Measurements from ENCODE around the gene IPCEF1.
"Not testable (repeated sequence)": the region's sequence is repeated elsewhere in the genome, so short reads cannot be mapped to it uniquely, and the experiment has no call there.

The IPCEF1 gene

DNA sequence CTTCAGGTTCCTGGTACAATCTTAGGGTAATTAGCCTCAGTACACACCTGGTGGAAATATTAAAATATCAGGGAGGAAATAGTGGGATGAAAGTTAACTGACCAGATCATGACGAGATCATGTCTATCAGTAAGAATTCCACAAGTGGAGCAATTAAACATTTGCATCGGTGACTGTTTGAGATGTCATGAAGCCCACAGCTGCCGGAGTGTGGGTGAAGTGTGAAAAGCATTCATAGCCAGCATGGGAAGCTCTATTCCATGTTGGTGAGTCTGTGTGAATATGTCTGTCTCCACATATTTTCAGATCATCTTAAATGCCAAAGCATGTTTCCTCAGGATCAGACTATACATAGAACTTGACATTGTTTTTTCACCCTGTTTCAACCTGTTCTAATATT lies 142.8 kb downstream of the IPCEF1 start:
- DNase-seq, result no peak

DNA sequence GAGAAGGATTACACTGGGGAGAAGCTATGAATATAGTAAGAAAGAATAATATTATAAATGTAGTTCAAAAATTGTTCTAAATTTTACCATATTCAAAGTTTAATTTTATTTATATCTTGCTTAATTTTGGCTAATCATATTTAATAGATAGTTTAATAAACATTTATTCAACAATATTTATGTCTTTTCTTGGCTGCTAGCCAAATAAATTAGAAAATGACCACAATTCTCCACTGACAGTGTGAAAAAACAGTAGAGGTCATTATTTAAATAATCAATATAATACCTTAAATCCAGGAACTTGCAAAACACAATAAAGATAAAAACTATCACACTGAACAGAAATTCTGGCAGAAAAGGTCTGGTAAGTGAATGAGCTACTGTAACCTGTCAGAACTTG lies 145.9 kb downstream of the IPCEF1 start:
- no peak for DNase-seq

- no peak for DNase-seq
Observed at GRCh38 chr6:154209555-154209954, 147.0 kb downstream of the IPCEF1 start.

DNA sequence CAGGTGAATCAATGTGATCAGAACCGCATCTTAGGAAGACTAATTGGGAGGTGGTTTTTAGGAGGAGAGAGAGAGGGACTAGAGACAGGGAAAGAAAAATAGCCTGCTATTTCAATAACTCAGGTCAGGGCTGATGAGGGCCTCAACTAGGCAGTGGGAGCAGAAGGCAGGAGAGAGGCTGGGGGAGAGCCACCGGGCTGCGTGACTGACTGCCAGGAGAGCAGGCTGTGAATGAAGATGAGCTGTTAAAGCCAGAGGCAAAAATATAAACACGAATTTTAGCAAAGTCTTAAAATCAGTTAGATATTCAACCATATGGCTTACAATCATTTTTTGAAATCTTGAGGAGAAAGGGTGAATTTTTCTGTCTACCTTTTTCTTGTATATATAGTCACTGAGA lies 149.6 kb downstream of the IPCEF1 start:
- no peak for DNase-seq

- DNase-seq, result no peak
Observed at GRCh38 chr6:154206141-154206540, 150.5 kb downstream of the IPCEF1 start.

- DNase-seq, result no peak
Observed at GRCh38 chr6:154202958-154203357, 153.6 kb downstream of the IPCEF1 start.

- no peak for DNase-seq
Observed at GRCh38 chr6:154202339-154202738, 154.3 kb downstream of the IPCEF1 start.

- DNase-seq, result not testable (repeated sequence)
Observed at GRCh38 chr6:154201688-154202087, 154.9 kb downstream of the IPCEF1 start.

- DNase-seq, result no peak
Observed at GRCh38 chr6:154197196-154197860, 159.3 kb downstream of the IPCEF1 start.

DNA sequence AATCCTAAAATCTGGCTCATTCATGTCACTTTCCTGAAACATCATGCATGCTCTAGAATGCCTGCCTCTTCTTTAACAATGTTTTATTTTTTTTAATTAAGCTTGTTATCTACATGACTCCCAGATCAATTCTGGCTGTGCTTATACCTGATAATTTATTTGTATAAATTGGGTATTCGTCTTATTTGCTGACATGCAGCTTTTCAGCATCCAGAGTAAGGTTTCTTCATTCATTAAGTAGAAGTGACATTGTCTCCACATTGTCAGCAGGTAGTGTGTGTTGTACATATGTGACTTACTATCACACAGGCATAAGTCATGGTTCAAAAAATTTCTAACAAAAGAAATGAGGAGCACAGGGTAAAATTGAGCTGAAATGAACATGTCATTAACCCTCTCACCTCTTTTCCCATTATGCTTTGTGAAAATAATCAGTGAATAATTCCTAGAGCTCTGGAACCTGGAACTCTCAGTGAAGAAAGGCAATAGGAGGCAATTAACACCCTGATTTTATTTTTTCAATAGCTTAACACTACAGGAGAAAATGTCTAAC lies 160.2 kb downstream of the IPCEF1 start:
- no peak for DNase-seq

DNA sequence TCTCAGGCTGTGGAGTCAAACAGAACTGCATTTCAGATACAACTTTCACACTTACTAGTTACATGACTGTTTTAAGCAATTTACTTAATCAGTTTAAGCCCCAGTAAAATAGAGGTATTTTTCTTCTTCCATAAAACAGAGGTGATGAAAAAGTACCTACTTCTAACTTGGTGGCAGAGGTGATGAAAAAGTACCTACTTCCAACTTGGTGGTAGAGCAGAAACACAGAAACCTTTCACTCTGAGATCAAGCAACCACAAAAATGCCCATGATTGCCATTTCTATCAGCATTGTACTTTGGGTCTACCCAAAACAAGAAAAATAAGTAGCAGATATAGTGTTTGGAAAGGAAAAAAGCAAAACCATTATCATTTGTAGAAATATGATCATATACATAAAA lies 168.9 kb downstream of the IPCEF1 start:
- no peak for DNase-seq

DNA sequence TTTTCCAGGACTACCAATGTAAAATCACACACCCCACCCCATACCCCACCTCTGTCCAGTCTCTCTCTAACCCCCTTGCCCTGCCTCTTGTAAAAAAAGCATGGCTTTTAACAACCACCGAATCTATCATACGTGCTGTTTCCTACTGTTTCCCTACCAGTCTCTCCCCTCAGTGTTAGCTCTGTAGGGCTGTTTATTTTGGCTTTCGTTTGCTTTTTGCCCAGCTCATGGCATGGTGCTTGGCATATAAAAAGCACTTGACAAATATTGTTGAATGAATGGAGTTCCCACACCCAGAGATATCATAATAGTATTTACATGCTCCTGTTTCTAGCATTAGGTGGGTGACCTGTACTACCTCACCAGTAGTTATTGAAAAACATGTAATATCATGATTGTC lies 169.4 kb downstream of the IPCEF1 start:
- DNase-seq, result no peak

DNA sequence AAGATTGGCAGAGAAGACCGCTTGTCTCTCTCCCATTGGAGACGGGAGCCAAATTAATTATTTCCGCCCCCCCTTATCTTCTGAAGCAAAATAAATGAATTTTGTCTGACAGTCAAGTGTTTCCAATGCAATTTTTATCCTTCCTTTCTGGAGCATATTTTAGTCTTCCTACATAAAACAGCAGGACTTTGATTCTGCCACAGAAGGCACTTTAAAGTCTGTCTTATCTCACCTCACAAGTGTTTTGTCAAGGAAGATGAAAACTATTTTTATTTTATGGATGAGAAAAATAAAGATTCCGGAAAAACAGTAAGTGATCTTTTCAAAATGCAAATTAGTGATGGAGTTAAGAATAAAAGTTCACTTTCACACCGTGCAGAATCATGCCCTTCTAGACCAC lies 177.2 kb downstream of the IPCEF1 start:
- no peak for DNase-seq

GRCh38 chr6:154172393-154172792 lies 184.2 kb downstream of the IPCEF1 start:
- DNase-seq, result not testable (repeated sequence)

DNA sequence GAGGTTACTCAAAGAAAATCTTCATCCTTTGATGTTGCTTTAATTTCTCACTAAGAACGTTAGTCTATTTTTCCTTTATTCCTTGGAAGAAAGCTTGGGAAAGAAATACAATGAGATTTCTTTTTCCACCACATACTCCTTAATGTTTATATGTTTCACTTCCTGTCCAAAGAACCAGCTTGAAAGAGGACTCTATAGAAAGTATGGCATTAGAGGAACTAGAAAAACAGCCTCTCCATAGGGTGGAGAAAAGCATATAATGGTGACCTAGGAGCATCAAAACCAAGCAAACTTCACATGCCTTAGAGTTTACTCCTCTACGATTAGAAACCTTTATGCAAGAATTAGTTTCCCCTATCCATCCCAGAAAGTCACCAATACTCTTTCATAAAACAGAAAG lies 186.5 kb downstream of the IPCEF1 start:
- DNase-seq, result no peak

GRCh38 chr6:154169193-154169847 lies 187.3 kb downstream of the IPCEF1 start:
- DNase-seq, result peak in 1 of 5 donors; percentile 5

- DNase-seq, result no peak
Observed at GRCh38 chr6:154167126-154167525, 189.5 kb downstream of the IPCEF1 start.

GRCh38 chr6:154166140-154166539 lies 190.5 kb downstream of the IPCEF1 start:
- no peak for DNase-seq

DNA sequence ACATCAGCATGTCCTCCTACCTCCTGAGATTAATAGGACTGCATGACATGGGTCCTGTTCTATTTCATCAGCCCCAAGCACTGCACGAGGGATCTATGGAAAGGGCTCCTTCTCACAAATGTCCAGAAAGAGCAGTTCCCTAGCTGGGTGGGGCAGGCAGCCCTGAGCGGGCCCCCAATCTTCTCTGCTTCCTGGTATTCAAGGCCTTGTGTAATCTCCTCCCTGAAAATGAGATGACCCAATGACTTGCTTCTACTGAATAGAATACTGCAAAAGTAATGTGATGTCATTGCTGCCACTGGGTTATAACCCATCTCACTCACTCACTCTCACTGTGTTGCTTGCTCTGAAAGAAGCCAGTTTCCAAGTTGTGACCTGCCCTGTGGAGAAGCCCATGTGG lies 191.1 kb downstream of the IPCEF1 start:
- DNase-seq, result no peak

- no peak for DNase-seq
Observed at GRCh38 chr6:154164397-154164796, 192.2 kb downstream of the IPCEF1 start.

- peak in 1 of 5 donors; percentile 8 for DNase-seq
Observed at GRCh38 chr6:154161689-154162088, 194.9 kb downstream of the IPCEF1 start.

- no peak for DNase-seq
Observed at GRCh38 chr6:154159126-154159525, 197.5 kb downstream of the IPCEF1 start.

DNA sequence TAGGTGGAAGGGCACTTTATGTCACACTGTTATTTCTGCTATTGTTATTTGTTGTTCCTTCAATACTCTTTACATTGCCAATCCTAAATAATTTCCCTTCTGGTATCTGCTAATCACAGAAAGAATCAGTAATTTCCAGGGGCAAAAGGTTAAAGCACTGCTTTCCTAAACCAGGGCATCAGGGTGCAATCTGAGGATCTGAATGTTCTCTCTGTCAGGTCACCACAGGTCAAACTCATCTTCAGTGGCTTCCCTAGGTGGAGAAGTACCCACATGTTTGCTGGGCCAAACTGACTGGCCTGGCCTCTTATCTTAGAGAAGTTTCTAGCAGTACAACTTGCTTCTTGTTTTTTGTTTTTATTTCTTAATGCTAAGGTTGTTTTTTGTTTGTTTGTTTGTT lies 198.9 kb downstream of the IPCEF1 start:
- DNase-seq, result no peak

- DNase-seq, result peak in 1 of 5 donors; percentile 23
Observed at GRCh38 chr6:154157082-154157481, 199.5 kb downstream of the IPCEF1 start.
